ENCODE data around the gene SPOCD1.

The SPOCD1 gene

GRCh38 chr1:31815752-31816500 is at the start of gene SPOCD1:
Gene SPOCD1, minus strand, starts transcription at chr1:31816022. Its CDS starts 689 bp downstream, at chr1:31815333.
- Mint-ChIP-seq H3K27me3 (ENCODE audit: low read depth) (no peaks in the 10 kb centered on the region), H3K27ac (no peak within 1 kb of the TSS), H3K9me3 (no peaks in the 10 kb centered on the region), H3K4me1 (ENCODE audit: low read depth) (peaks cover 5% of the 10 kb centered on the region), H3K36me3 (ENCODE audit: low read depth) (no peaks in the 10 kb centered on the region), H3K4me3 (no peak within 1 kb of the TSS)
- peak; percentile 78 for DNase-seq (ENCODE audit: low spot score)

- Mint-ChIP-seq H3K27me3 (ENCODE audit: low read depth) (no peaks in the 10 kb centered on the region), H3K27ac (no peak overlapping the region), H3K4me3 (no peak overlapping the region), H3K36me3 (ENCODE audit: low read depth) (no peaks in the 10 kb centered on the region), H3K9me3 (no peaks in the 10 kb centered on the region), H3K4me1 (ENCODE audit: low read depth) (peaks cover 10% of the 10 kb centered on the region)
- no peak for DNase-seq (ENCODE audit: low spot score)
Observed at GRCh38 chr1:31862071-31862470, 46.2 kb upstream of the SPOCD1 start.

GRCh38 chr1:31861346-31861745 is 45.5 kb upstream of the SPOCD1 start:
- H3K27ac Mint-ChIP-seq = no peak overlapping the region

GRCh38 chr1:31860581-31860980 is 44.8 kb upstream of the SPOCD1 start:
- H3K9me3 Mint-ChIP-seq = no peaks in the 10 kb centered on the region
- no peak overlapping the region for H3K4me3 Mint-ChIP-seq
- H3K4me1 Mint-ChIP-seq (ENCODE audit: low read depth) = peaks cover 3% of the 10 kb centered on the region
- DNase-seq (ENCODE audit: low spot score) = no peak
- H3K36me3 Mint-ChIP-seq (ENCODE audit: low read depth) = no peaks in the 10 kb centered on the region
- H3K27me3 Mint-ChIP-seq (ENCODE audit: low read depth) = no peaks in the 10 kb centered on the region
- no peak overlapping the region for H3K27ac Mint-ChIP-seq

More at GRCh38 chr1:31861346-31861745, 45.5 kb upstream of the SPOCD1 start:
- no peak for DNase-seq (ENCODE audit: low spot score)
- Mint-ChIP-seq H3K4me3 (no peak overlapping the region), H3K36me3 (ENCODE audit: low read depth) (no peaks in the 10 kb centered on the region), H3K27me3 (ENCODE audit: low read depth) (no peaks in the 10 kb centered on the region), H3K9me3 (no peaks in the 10 kb centered on the region), H3K4me1 (ENCODE audit: low read depth) (peaks cover 4% of the 10 kb centered on the region)

- Mint-ChIP-seq H3K4me1 (ENCODE audit: low read depth) (peaks cover 3% of the 10 kb centered on the region), H3K27me3 (ENCODE audit: low read depth) (no peaks in the 10 kb centered on the region), H3K27ac (no peak overlapping the region), H3K4me3 (no peak overlapping the region), H3K36me3 (ENCODE audit: low read depth) (no peaks in the 10 kb centered on the region), H3K9me3 (no peaks in the 10 kb centered on the region)
- DNase-seq (ENCODE audit: low spot score) = no peak
Observed at GRCh38 chr1:31859719-31860118, 43.9 kb upstream of the SPOCD1 start.

- no peak for DNase-seq (ENCODE audit: low spot score)
- Mint-ChIP-seq H3K9me3 (no peaks in the 10 kb centered on the region), H3K4me3 (no peak overlapping the region), H3K4me1 (ENCODE audit: low read depth) (peaks cover 1% of the 10 kb centered on the region), H3K27me3 (ENCODE audit: low read depth) (no peaks in the 10 kb centered on the region), H3K27ac (no peak overlapping the region), H3K36me3 (ENCODE audit: low read depth) (no peaks in the 10 kb centered on the region)
Observed at GRCh38 chr1:31859044-31859443, 43.2 kb upstream of the SPOCD1 start.

GRCh38 chr1:31857863-31858262 is 42.0 kb upstream of the SPOCD1 start:
- Mint-ChIP-seq H3K4me3 (no peak overlapping the region), H3K9me3 (no peaks in the 10 kb centered on the region), H3K4me1 (ENCODE audit: low read depth) (no peaks in the 10 kb centered on the region), H3K36me3 (ENCODE audit: low read depth) (no peaks in the 10 kb centered on the region), H3K27ac (no peak overlapping the region), H3K27me3 (ENCODE audit: low read depth) (no peaks in the 10 kb centered on the region)
- DNase-seq (ENCODE audit: low spot score) = no peak

GRCh38 chr1:31856140-31856539 is 40.3 kb upstream of the SPOCD1 start:
- no peak for DNase-seq (ENCODE audit: low spot score)
- Mint-ChIP-seq H3K9me3 (no peaks in the 10 kb centered on the region), H3K27ac (no peak overlapping the region), H3K4me1 (ENCODE audit: low read depth) (no peaks in the 10 kb centered on the region), H3K4me3 (no peak overlapping the region), H3K36me3 (ENCODE audit: low read depth) (no peaks in the 10 kb centered on the region), H3K27me3 (ENCODE audit: low read depth) (no peaks in the 10 kb centered on the region)

- DNase-seq (ENCODE audit: low spot score) = no peak
- Mint-ChIP-seq H3K27ac (no peak overlapping the region), H3K36me3 (ENCODE audit: low read depth) (no peaks in the 10 kb centered on the region), H3K4me3 (no peak overlapping the region), H3K27me3 (ENCODE audit: low read depth) (no peaks in the 10 kb centered on the region), H3K9me3 (no peaks in the 10 kb centered on the region), H3K4me1 (ENCODE audit: low read depth) (no peaks in the 10 kb centered on the region)
Observed at GRCh38 chr1:31855038-31855845, 39.4 kb upstream of the SPOCD1 start.

GRCh38 chr1:31849653-31850052 is 33.8 kb upstream of the SPOCD1 start:
- no peak for DNase-seq (ENCODE audit: low spot score)
- Mint-ChIP-seq H3K27ac (no peak overlapping the region), H3K9me3 (no peaks in the 10 kb centered on the region), H3K4me3 (no peak overlapping the region), H3K36me3 (ENCODE audit: low read depth) (no peaks in the 10 kb centered on the region), H3K27me3 (ENCODE audit: low read depth) (no peaks in the 10 kb centered on the region), H3K4me1 (ENCODE audit: low read depth) (peaks cover 40% of the 10 kb centered on the region)

- no peaks in the 10 kb centered on the region for H3K36me3 Mint-ChIP-seq (ENCODE audit: low read depth)
- no peaks in the 10 kb centered on the region for H3K27me3 Mint-ChIP-seq (ENCODE audit: low read depth)
- peak overlapping the region; percentile 76 for H3K4me3 Mint-ChIP-seq
- H3K27ac Mint-ChIP-seq = peak overlapping the region; percentile 79
- peak; percentile 37 for DNase-seq (ENCODE audit: low spot score)
- no peaks in the 10 kb centered on the region for H3K9me3 Mint-ChIP-seq
- H3K4me1 Mint-ChIP-seq (ENCODE audit: low read depth) = peaks cover 41% of the 10 kb centered on the region
Observed at GRCh38 chr1:31848381-31848897, 32.6 kb upstream of the SPOCD1 start.

GRCh38 chr1:31846484-31846883 is 30.7 kb upstream of the SPOCD1 start:
- no peak for DNase-seq (ENCODE audit: low spot score)
- Mint-ChIP-seq H3K9me3 (no peaks in the 10 kb centered on the region), H3K36me3 (ENCODE audit: low read depth) (no peaks in the 10 kb centered on the region), H3K4me1 (ENCODE audit: low read depth) (peaks cover 43% of the 10 kb centered on the region), H3K27me3 (ENCODE audit: low read depth) (no peaks in the 10 kb centered on the region), H3K4me3 (no peak overlapping the region), H3K27ac (no peak overlapping the region)

GRCh38 chr1:31843506-31843905 is 27.7 kb upstream of the SPOCD1 start:
- peaks cover 33% of the 10 kb centered on the region for H3K4me1 Mint-ChIP-seq (ENCODE audit: low read depth)
- H3K9me3 Mint-ChIP-seq = no peaks in the 10 kb centered on the region
- no peak for DNase-seq (ENCODE audit: low spot score)
- H3K27ac Mint-ChIP-seq = no peak overlapping the region
- H3K36me3 Mint-ChIP-seq (ENCODE audit: low read depth) = no peaks in the 10 kb centered on the region
- H3K27me3 Mint-ChIP-seq (ENCODE audit: low read depth) = no peaks in the 10 kb centered on the region
- H3K4me3 Mint-ChIP-seq = no peak overlapping the region

- H3K4me3 Mint-ChIP-seq = no peak overlapping the region
- DNase-seq (ENCODE audit: low spot score) = no peak
- H3K36me3 Mint-ChIP-seq (ENCODE audit: low read depth) = no peaks in the 10 kb centered on the region
- peaks cover 9% of the 10 kb centered on the region for H3K27me3 Mint-ChIP-seq (ENCODE audit: low read depth)
- no peaks in the 10 kb centered on the region for H3K9me3 Mint-ChIP-seq
- H3K27ac Mint-ChIP-seq = no peak overlapping the region
- peaks cover 15% of the 10 kb centered on the region for H3K4me1 Mint-ChIP-seq (ENCODE audit: low read depth)
Observed at GRCh38 chr1:31839662-31840343, 24.0 kb upstream of the SPOCD1 start.

Measured in T-helper 2 cell treated with Interferon-gamma antibody and Interleukin-4, amounts not matched to agents 5 μg/mL and 100 μg/mL, for 36 hours (primary cell).